K562 (cell line): ENCODE results near the gene IGSF3. TPM values are rescaled to one million over a fixed set of nuclear protein-coding genes. Genes with fewer than 3 reads are reported as not detected.

Experiments
- AFF4 ChIP-seq: sonication (generic); formaldehyde crosslinking; IDR thresholded peaks from 2 replicates; pipeline ENCODE4 v1.8.0; 2023; ENCODE audit warnings: mild to moderate bottlenecking, missing genetic modification reagents
- BHLHE40 ChIP-seq: IDR thresholded peaks from 2 replicates; pipeline ENCODE4 v1.6.1; 2011; ENCODE audit warnings: low read length, improper control_type of control experiment
- CREB1 ChIP-seq, 2 experiments: sonication (generic) in 1 of 2; formaldehyde crosslinking in 1 of 2; IDR thresholded peaks; 2 replicates each; pipeline versions ENCODE4 v1.6.1 to v1.8.0; 2012 to 2022; ENCODE audit warnings: inconsistent platforms in 1 of 2, mild to moderate bottlenecking in 1 of 2, missing genetic modification reagents in 1 of 2, moderate library complexity in 1 of 2
- DMBX1 ChIP-seq: fragments of 250-450 bp; sonication (Bioruptor Pico); IDR thresholded peaks from 2 replicates; pipeline ENCODE4 v1.8.0; 2022; ENCODE audit warnings: inconsistent platforms, mild to moderate bottlenecking, moderate library complexity, borderline replicate concordance
- DNMT1 ChIP-seq: fragments of 450-650 bp; IDR thresholded peaks from 2 replicates; pipeline ENCODE4 v1.6.1; 2016; ENCODE audit warnings: antibody characterized with exemption, mild to moderate bottlenecking
- EP300 ChIP-seq: IDR thresholded peaks from 2 replicates; pipeline ENCODE4 v1.6.1; 2012; ENCODE audit warnings: low read length, improper control_type of control experiment
- EZH2 ChIP-seq: IDR thresholded peaks from 2 replicates; pipeline ENCODE4 v1.6.1; 2012; ENCODE audit warnings: low read depth, mild to moderate bottlenecking, inconsistent platforms, low read length, borderline replicate concordance
- HCFC1 ChIP-seq: IDR thresholded peaks from 2 replicates; pipeline ENCODE4 v1.6.1; 2012; ENCODE audit warnings: low read depth, low read length, improper control_type of control experiment
- IFI16 ChIP-seq: fragments of 250-450 bp; sonication (Bioruptor Pico); IDR thresholded peaks from 2 replicates; pipeline ENCODE4 v2.1.2; 2022; ENCODE audit warnings: mild to moderate bottlenecking, inconsistent platforms
- KHSRP ChIP-seq: fragments of 450-650 bp; IDR thresholded peaks from 2 replicates; pipeline ENCODE4 v1.6.1; 2017
- MAFG ChIP-seq: fragments of 450-650 bp; conservative IDR thresholded peaks from 2 replicates; pipeline ENCODE4 v1.6.1; 2016; ENCODE audit warnings: missing genetic modification characterization, missing compliant biosample characterization
- NFIC ChIP-seq: fragments of 450-650 bp; IDR thresholded peaks from 2 replicates; pipeline ENCODE4 v1.6.1; 2017; ENCODE audit warnings: mild to moderate bottlenecking, inconsistent platforms
- OTX1 ChIP-seq: fragments of 450-650 bp; formaldehyde crosslinking; IDR thresholded peaks from 2 replicates; pipeline ENCODE4 v1.4.0; 2022; ENCODE audit warnings: mild to moderate bottlenecking
- PHF20 ChIP-seq: fragments of 450-650 bp; IDR thresholded peaks from 2 replicates; pipeline ENCODE4 v1.6.1; 2018; ENCODE audit not compliant: partially characterized antibody
- PKNOX1 ChIP-seq: fragments of 450-650 bp; IDR thresholded peaks from 2 replicates; pipeline ENCODE4 v1.6.1; 2016
- RBBP5 ChIP-seq: fragments of 200-600 bp; sonication (generic); IDR thresholded peaks from 2 replicates; pipeline ENCODE4 v1.6.1; 2012; ENCODE audit warnings: borderline replicate concordance, mild to moderate bottlenecking, low read length, control low read depth, inconsistent platforms; ENCODE audit not compliant: insufficient read depth, poor library complexity, severe bottlenecking
- RBFOX2 ChIP-seq: fragments of 200-400 bp; formaldehyde crosslinking; IDR thresholded peaks from 2 replicates; pipeline ENCODE4 v1.6.1; 2017; ENCODE audit warnings: low read depth, mild to moderate bottlenecking, low read length, moderate library complexity
- RBM22 ChIP-seq: fragments of 200-400 bp; formaldehyde crosslinking; IDR thresholded peaks from 2 replicates; pipeline ENCODE4 v1.6.1; 2018; ENCODE audit warnings: low read length, low read depth; ENCODE audit not compliant: poor library complexity, severe bottlenecking
- SMAD4 ChIP-seq: fragments of 250-450 bp; sonication (Bioruptor Pico); conservative IDR thresholded peaks from 2 replicates; pipeline ENCODE4 v1.8.0; 2021; ENCODE audit warnings: inconsistent platforms, mild to moderate bottlenecking, moderate library complexity
- STAG1 ChIP-seq: sonication (generic); formaldehyde crosslinking; IDR thresholded peaks from 2 replicates; pipeline ENCODE4 v1.5.0; 2020; ENCODE audit warnings: missing genetic modification reagents, borderline replicate concordance
- U2AF1 ChIP-seq: fragments of 200-400 bp; formaldehyde crosslinking; optimal IDR thresholded peaks from 2 replicates; pipeline ENCODE3; 2017; ENCODE audit warnings: mild to moderate bottlenecking, low read depth, low read length, moderate library complexity
- U2AF2 ChIP-seq: fragments of 200-400 bp; formaldehyde crosslinking; optimal IDR thresholded peaks from 2 replicates; pipeline ENCODE3; 2017; ENCODE audit warnings: low read depth, mild to moderate bottlenecking, low read length
- USF1 ChIP-seq: sonication (generic); formaldehyde crosslinking; IDR thresholded peaks from 2 replicates; pipeline ENCODE4 v1.9.0; 2022; ENCODE audit warnings: mild to moderate bottlenecking, missing genetic modification reagents
- XRCC5 ChIP-seq: fragments of 200-400 bp; formaldehyde crosslinking; IDR thresholded peaks from 2 replicates; pipeline ENCODE4 v1.6.1; 2017; ENCODE audit warnings: low read depth, mild to moderate bottlenecking, low read length
- ZBTB1 ChIP-seq: sonication (generic); formaldehyde crosslinking; IDR thresholded peaks from 2 replicates; pipeline ENCODE4 v1.8.1; 2023; ENCODE audit warnings: missing genetic modification reagents, low read depth, mild to moderate bottlenecking, borderline replicate concordance
- ZNF232 ChIP-seq: sonication (generic); formaldehyde crosslinking; IDR thresholded peaks from 2 replicates; pipeline ENCODE4 v1.8.0; 2022; ENCODE audit warnings: mild to moderate bottlenecking, missing genetic modification reagents
- ZNF436 ChIP-seq: fragments of 250-450, 450-650 bp; sonication (Bioruptor Pico); formaldehyde crosslinking; IDR thresholded peaks from 2 replicates; pipeline ENCODE4 v1.7.0; 2020; ENCODE audit warnings: mild to moderate bottlenecking
- polyA plus RNA-seq, 8 experiments: library from polyadenylated mRNA; depleted of rRNA in 4 of 8; stranded (reverse) in 5 of 8; unstranded in 3 of 8; fragments of >200 nt; fragmentation: Nextera tagmentation in 2 of 8; fragmentation: Illumina TruSeq in 1 of 8; extraction: Ambion mirVana in 2 of 8; extraction: Trizol in 1 of 8; gene quantifications; 2 replicates each; pipeline versions ENCODE4 v1.2.1 to v1.2.3, GENCODE V29; 2011 to 2014; ENCODE audit warnings: inconsistent platforms in 1 of 8, missing spikeins in 1 of 8
- total RNA-seq, 7 experiments: library from RNA; depleted of rRNA in 6 of 7; stranded (reverse); fragments of >200 nt in 6 of 7; fragmentation: Illumina TruSeq in 2 of 7; extraction: Trizol in 2 of 7; gene quantifications; 2 replicates each; pipeline versions ENCODE4 v1.2.1 to v1.2.3, GENCODE V29; 2011 to 2021; ENCODE audit warnings: low replicate concordance in 1 of 7

IGSF3 gene
- total and polyA plus RNA-seq, 9 of the 15 experiments (the other 6 are each of a cell fraction or from before 2014, with no cell fraction given) = 1.1 to 15.0 (median 8.3) TPM

- TF ChIP-seq U2AF1 = peak; percentile 49
- no peak for TF ChIP-seq SMAD4
- no peak for TF ChIP-seq DMBX1 (CRISPR knock-in tag)
- TF ChIP-seq BHLHE40 = no peak
- TF ChIP-seq XRCC5 = no peak
- TF ChIP-seq NFIC = peak; percentile 29; the same call in 1 of the 2 replicates
- no peak for TF ChIP-seq IFI16 (CRISPR knock-in tag)
- no peak for TF ChIP-seq RBFOX2
- TF ChIP-seq STAG1 (CRISPR knock-in tag) = no peak
- TF ChIP-seq HCFC1 = no peak
- TF ChIP-seq RBBP5 = no peak
- TF ChIP-seq CREB1 (IDR thresholded peaks at IDR 0.05) = no peak
- TF ChIP-seq CREB1 (CRISPR knock-in tag; IDR thresholded peaks at IDR 0.05) = no peak
- no peak for TF ChIP-seq PKNOX1
- no peak for TF ChIP-seq RBM22
- no peak for TF ChIP-seq MAFG
- TF ChIP-seq ZBTB1 (CRISPR knock-in tag) = no peak
- no peak for TF ChIP-seq ZNF436
- TF ChIP-seq EP300 = no peak
- no peak for TF ChIP-seq EZH2
- TF ChIP-seq AFF4 (CRISPR knock-in tag) = no peak
- no peak for TF ChIP-seq USF1 (CRISPR knock-in tag)
- no peak for TF ChIP-seq PHF20
- TF ChIP-seq DNMT1 = peak; percentile 74; the same call in 1 of the 2 replicates
- TF ChIP-seq ZNF232 (CRISPR knock-in tag) = no peak
- no peak for TF ChIP-seq U2AF2
- TF ChIP-seq OTX1 (CRISPR knock-in tag) = peak; percentile 83; the same call in 1 of the 2 replicates
- peak; percentile 49; the same call in 1 of the 2 replicates for TF ChIP-seq KHSRP
These were observed 11.2 kb upstream of the IGSF3 start (continued) for GRCh38 chr1:116678732-116679090.
